Endothelial cell of umbilical vein (primary cell): ENCODE data around the gene KCNJ12.

ENCODE experiments used
- CTCF ChIP-seq, 2 donors: IDR thresholded peaks; 1 replicate in 1 of 2; 2 replicates in 1 of 2; pipeline ENCODE4 v1.5.1; 2011; ENCODE audit warnings: low read length in 2 of 2, mild to moderate bottlenecking in 2 of 2, moderate library complexity in 2 of 2, control low read depth in 1 of 2, inconsistent platforms in 1 of 2, low read depth in 1 of 2; ENCODE audit not compliant: insufficient read depth in 1 of 2; ENCODE audit errors: extremely low read depth in 1 of 2
- MYC ChIP-seq: IDR thresholded peaks from one replicate; pipeline ENCODE4 v1.6.1; 2011; ENCODE audit warnings: mild to moderate bottlenecking, low read depth, low read length

DNA sequence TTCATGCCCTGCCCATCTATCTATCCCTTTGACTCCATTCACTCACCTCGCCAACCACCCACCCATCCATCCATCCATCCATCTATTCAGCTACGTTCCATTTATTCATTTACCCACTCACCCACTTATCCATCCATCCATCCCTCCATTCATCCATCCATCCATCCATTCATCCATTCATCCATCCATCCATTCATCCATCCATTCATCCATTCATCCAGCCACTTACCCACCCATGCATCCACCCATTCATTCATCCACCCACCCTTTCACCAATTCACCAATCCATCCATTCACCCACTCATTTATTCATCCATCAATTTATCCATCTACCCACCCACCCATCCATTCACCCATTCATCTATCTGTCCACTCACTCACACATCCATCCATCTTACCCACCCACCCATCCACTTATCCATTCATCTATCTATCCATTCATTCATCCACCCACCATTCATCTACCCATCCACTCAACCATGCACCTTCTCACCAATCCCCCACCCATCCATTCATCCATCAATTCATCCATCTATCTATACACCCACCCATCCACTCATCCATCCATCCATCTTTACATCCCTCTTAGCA, 19.5 kb upstream of the KCNJ12 start:
- TF ChIP-seq CTCF (IDR thresholded peaks at IDR 0.05; ENCODE audit: extremely low read depth in 1 of 2, insufficient read depth in 1 of 2, low read depth in 1 of 2, low read length in 2 of 2) (no peak), MYC (no peak)
